Mesendoderm (in vitro differentiated cells): Measurements from ENCODE around the gene TNIP1.

Experiments
- DNase-seq: peaks from one replicate; pipeline ENCODE4 v3.0.0; 2013
- H2AK5ac ChIP-seq: 2 replicates; pipeline ENCODE4 v1.6.1; 2013; ENCODE audit warnings: low read length, inconsistent platforms
- H2BK120ac ChIP-seq: 2 replicates; pipeline ENCODE4 v1.6.1; 2013; ENCODE audit warnings: low read depth, mild to moderate bottlenecking, low read length, moderate library complexity, mixed read lengths
- H2BK15ac ChIP-seq: replicated peaks from 2 replicates; pipeline ENCODE4 v1.6.1; 2013; ENCODE audit warnings: low read depth, mild to moderate bottlenecking, moderate library complexity
- H2BK5ac ChIP-seq: 2 replicates; pipeline ENCODE4 v1.6.1; 2013; ENCODE audit warnings: low read length, inconsistent platforms
- H3K18ac ChIP-seq: 2 replicates; pipeline ENCODE4 v1.6.1; 2013; ENCODE audit warnings: mild to moderate bottlenecking, low read length, mixed read lengths
- H3K23ac ChIP-seq: one replicate; pipeline ENCODE4 v1.6.1; 2013; ENCODE audit warnings: low read length
- H3K27ac ChIP-seq: 2 replicates; pipeline ENCODE4 v1.5.1; 2013; ENCODE audit warnings: low read depth, mild to moderate bottlenecking, inconsistent platforms, low read length, moderate library complexity
- H3K27me3 ChIP-seq: 2 replicates; pipeline ENCODE4 v1.6.1; 2013; ENCODE audit warnings: low read length, control low read depth, mild to moderate bottlenecking, inconsistent platforms; ENCODE audit not compliant: insufficient read depth, poor library complexity
- H3K36me3 ChIP-seq: 2 replicates; pipeline ENCODE4 v1.6.1; 2013; ENCODE audit warnings: low read length, inconsistent platforms; ENCODE audit not compliant: control insufficient read depth, insufficient read depth
- H3K4ac ChIP-seq: one replicate; pipeline ENCODE4 v1.6.1; 2013; ENCODE audit warnings: low read depth, mild to moderate bottlenecking, low read length, moderate library complexity
- H3K4me1 ChIP-seq: 2 replicates; pipeline ENCODE4 v1.6.1; 2013; ENCODE audit warnings: low read depth, low read length, inconsistent platforms; ENCODE audit not compliant: control insufficient read depth
- H3K4me2 ChIP-seq: 2 replicates; pipeline ENCODE4 v1.6.1; 2013; ENCODE audit warnings: low read length
- H3K4me3 ChIP-seq: 2 replicates; pipeline ENCODE4 v1.5.1; 2013; ENCODE audit warnings: mild to moderate bottlenecking, low read length
- H3K56ac ChIP-seq: one replicate; pipeline ENCODE4 v1.6.1; 2013; ENCODE audit warnings: low read length
- H3K79me1 ChIP-seq: 2 replicates; pipeline ENCODE4 v1.6.1; 2013; ENCODE audit warnings: low read length, inconsistent platforms
- H3K79me2 ChIP-seq: 2 replicates; pipeline ENCODE4 v1.6.1; 2013; ENCODE audit warnings: mild to moderate bottlenecking, low read length; ENCODE audit not compliant: control insufficient read depth, insufficient read depth
- H3K9ac ChIP-seq: 2 replicates; pipeline ENCODE4 v1.6.1; 2013; ENCODE audit warnings: low read length, inconsistent platforms
- H4K5ac ChIP-seq: one replicate; pipeline ENCODE4 v1.6.1; 2013; ENCODE audit warnings: low read length
- H4K8ac ChIP-seq: one replicate; pipeline ENCODE4 v1.6.1; 2013; ENCODE audit warnings: low read depth, mild to moderate bottlenecking, control low read depth, low read length, moderate library complexity
- WGBS: extraction: QIAGEN DNeasy Blood & Tissue Kit; methylation state at CpG from one replicate; pipeline ENCODE4 v1.1.7; 2013; ENCODE audit warnings: low lambda C conversion rate, missing lambda C conversion rate; ENCODE audit not compliant: insufficient coverage; ENCODE audit errors: extremely low coverage; 5-methylcytosine and 5-hydroxymethylcytosine counted together

TNIP1 gene

GRCh38 chr5:151015974-151016587, 64.8 kb downstream of the TNIP1 start:
- Histone ChIP-seq H3K23ac (no peak overlapping the region), H4K8ac (no peak overlapping the region), H3K79me2 (no peaks in the 10 kb centered on the region), H2BK15ac (no peak overlapping the region), H3K18ac (no peak overlapping the region), H2AK5ac (no peak overlapping the region), H3K4me3 (no peak overlapping the region), H3K27me3 (no peaks in the 10 kb centered on the region), H2BK120ac (no peak overlapping the region), H3K56ac (no peak overlapping the region), H4K5ac (no peak overlapping the region), H2BK5ac (no peak overlapping the region), H3K79me1 (no peaks in the 10 kb centered on the region), H3K4me1 (no peaks in the 10 kb centered on the region), H3K36me3 (no peaks in the 10 kb centered on the region), H3K4ac (no peak overlapping the region), H3K27ac (no peak overlapping the region), H3K9ac (no peak overlapping the region), H3K4me2 (no peak overlapping the region)
- WGBS, result no CpG with 5 or more reads among the region's 7 CpGs
- no peak for DNase-seq

DNA sequence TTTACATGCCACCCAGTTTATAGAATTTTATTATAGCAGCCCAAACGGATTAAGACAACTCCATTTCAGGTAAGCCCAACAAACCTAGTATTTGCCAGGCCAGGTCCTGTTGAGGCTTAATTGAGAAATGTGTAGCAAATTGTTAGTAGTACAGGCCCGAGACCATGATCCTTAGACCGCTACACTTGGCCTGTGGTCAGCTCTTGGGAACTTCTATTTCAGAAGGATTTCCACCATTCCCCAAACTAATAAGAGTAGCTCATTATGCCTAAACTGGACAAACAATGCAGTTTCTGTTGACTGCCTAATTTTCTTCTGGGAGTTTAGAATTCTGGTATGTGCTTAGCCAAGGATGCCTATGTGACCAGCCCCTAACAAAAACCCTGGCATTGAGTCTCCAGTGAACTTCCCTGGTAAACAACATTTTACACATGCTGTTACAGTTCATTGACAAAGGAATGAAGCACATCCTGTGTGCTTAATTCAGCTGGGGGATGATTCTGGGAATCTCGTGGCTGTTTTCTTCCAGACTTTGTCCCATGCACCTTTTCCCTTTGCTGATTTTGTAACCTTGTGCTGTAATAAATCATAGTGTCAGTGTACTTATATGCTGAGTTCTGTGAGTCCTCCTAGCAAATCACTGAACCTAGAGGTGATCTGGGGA, 66.0 kb downstream of the TNIP1 start:
- H3K27ac ChIP-seq, result no peak overlapping the region
- no peak for DNase-seq

DNA sequence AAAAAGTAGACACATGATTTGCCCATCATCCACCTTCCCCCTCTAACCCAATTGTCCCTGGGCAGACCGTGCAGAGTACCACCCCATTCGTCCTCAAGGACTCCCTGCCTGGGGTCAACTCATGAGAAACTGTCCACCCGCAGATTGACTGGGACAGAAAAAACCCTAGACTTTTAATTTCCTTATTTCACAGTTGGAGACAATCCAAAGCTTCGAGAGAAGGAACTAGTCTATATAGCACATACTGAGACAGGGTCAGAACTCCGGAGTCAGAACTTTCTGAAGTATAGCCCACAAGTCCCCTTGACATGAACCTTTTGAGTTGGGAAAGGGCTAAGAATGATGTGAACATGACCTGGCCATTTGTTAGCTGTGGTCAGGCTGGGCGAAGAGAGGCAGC, 68.0 kb downstream of the TNIP1 start:
- Histone ChIP-seq H4K8ac (no peak overlapping the region), H3K79me1 (no peaks in the 10 kb centered on the region), H2BK15ac (no peak overlapping the region), H3K27me3 (no peaks in the 10 kb centered on the region), H4K5ac (no peak overlapping the region), H3K4me2 (no peak overlapping the region), H3K27ac (no peak overlapping the region), H3K36me3 (no peaks in the 10 kb centered on the region), H2AK5ac (no peak overlapping the region), H3K9ac (no peak overlapping the region), H3K4ac (no peak overlapping the region), H3K4me1 (no peaks in the 10 kb centered on the region), H3K18ac (no peak overlapping the region), H3K56ac (no peak overlapping the region), H3K4me3 (no peak overlapping the region), H3K23ac (no peak overlapping the region), H3K79me2 (no peaks in the 10 kb centered on the region), H2BK120ac (no peak overlapping the region), H2BK5ac (no peak overlapping the region)
- no CpG with 5 or more reads among the region's 6 CpGs for WGBS
- DNase-seq, result no peak

More for the DNA sequence above, 66.0 kb downstream of the TNIP1 start:
- Histone ChIP-seq H3K4me2 (no peak overlapping the region), H3K79me2 (no peaks in the 10 kb centered on the region), H3K4me3 (no peak overlapping the region), H3K4ac (no peak overlapping the region), H4K8ac (no peak overlapping the region), H3K79me1 (no peaks in the 10 kb centered on the region), H2AK5ac (no peak overlapping the region), H4K5ac (no peak overlapping the region), H3K9ac (no peak overlapping the region), H3K36me3 (no peaks in the 10 kb centered on the region), H2BK120ac (no peak overlapping the region), H3K27me3 (no peaks in the 10 kb centered on the region), H2BK5ac (no peak overlapping the region), H3K23ac (no peak overlapping the region), H3K56ac (no peak overlapping the region), H2BK15ac (no peak overlapping the region), H3K18ac (no peak overlapping the region), H3K4me1 (no peaks in the 10 kb centered on the region)
- no CpG with 5 or more reads among the region's 4 CpGs for WGBS

- no peaks in the 10 kb centered on the region for H3K27me3 ChIP-seq
- H3K36me3 ChIP-seq, result no peaks in the 10 kb centered on the region
- H2BK120ac ChIP-seq, result no peak overlapping the region
- no peak overlapping the region for H3K18ac ChIP-seq
- no peak overlapping the region for H3K4me3 ChIP-seq
- H3K9ac ChIP-seq, result no peak overlapping the region
- H2AK5ac ChIP-seq, result no peak overlapping the region
- no peak overlapping the region for H4K8ac ChIP-seq
- no peaks in the 10 kb centered on the region for H3K4me1 ChIP-seq
- no CpG with 5 or more reads among the region's 4 CpGs for WGBS
- H3K56ac ChIP-seq, result no peak overlapping the region
- H3K79me2 ChIP-seq, result no peaks in the 10 kb centered on the region
- no peak overlapping the region for H2BK15ac ChIP-seq
- no peak overlapping the region for H3K27ac ChIP-seq
- H3K79me1 ChIP-seq, result no peaks in the 10 kb centered on the region
- no peak for DNase-seq
- H3K4ac ChIP-seq, result no peak overlapping the region
- H2BK5ac ChIP-seq, result no peak overlapping the region
- H3K4me2 ChIP-seq, result no peak overlapping the region
- H3K23ac ChIP-seq, result no peak overlapping the region
- no peak overlapping the region for H4K5ac ChIP-seq
These were observed 71.9 kb downstream of the TNIP1 start for GRCh38 chr5:151008906-151009305.

GRCh38 chr5:151008210-151008491, 72.7 kb downstream of the TNIP1 start:
- H3K27ac ChIP-seq, result no peak overlapping the region
- no peak overlapping the region for H2AK5ac ChIP-seq

More at GRCh38 chr5:151008210-151008491, 72.7 kb downstream of the TNIP1 start:
- H2BK5ac ChIP-seq, result no peak overlapping the region
- H3K18ac ChIP-seq, result no peak overlapping the region
- WGBS, result no CpG with 5 or more reads among the region's 2 CpGs
- H3K23ac ChIP-seq, result no peak overlapping the region
- H3K27me3 ChIP-seq, result no peaks in the 10 kb centered on the region
- no peak for DNase-seq
- no peak overlapping the region for H3K4me2 ChIP-seq
- no peak overlapping the region for H2BK15ac ChIP-seq
- no peaks in the 10 kb centered on the region for H3K79me2 ChIP-seq
- no peaks in the 10 kb centered on the region for H3K36me3 ChIP-seq
- H3K4me3 ChIP-seq, result no peak overlapping the region
- H2BK120ac ChIP-seq, result no peak overlapping the region
- H3K79me1 ChIP-seq, result no peaks in the 10 kb centered on the region
- no peaks in the 10 kb centered on the region for H3K4me1 ChIP-seq
- no peak overlapping the region for H3K9ac ChIP-seq
- no peak overlapping the region for H4K5ac ChIP-seq
- no peak overlapping the region for H3K4ac ChIP-seq
- no peak overlapping the region for H4K8ac ChIP-seq
- no peak overlapping the region for H3K56ac ChIP-seq
